Measurements from ENCODE around the gene ATG14.
A peak's percentile ranks its signal among the peaks of the same experiment; 100 is the strongest.

ATG14 gene

DNA sequence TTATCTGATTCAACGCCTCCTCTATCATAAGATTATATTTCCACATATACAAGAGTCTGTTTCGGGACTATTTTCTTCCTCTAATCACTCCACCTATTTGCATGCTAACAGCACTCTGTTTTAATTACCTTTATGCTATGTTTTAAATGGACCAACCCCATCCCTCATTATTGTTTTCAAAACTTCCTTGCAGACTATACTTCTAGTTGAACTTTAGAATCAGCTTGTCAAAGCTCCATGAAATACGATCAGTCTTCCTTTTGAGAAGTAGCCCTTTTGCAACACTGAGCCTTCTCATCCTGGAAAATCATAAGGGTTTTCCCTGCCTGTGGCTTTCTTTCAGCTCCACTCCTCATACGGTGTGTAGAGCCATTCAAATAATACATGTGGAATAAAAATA lies 36.9 kb downstream of the ATG14 start:
- no peak for DNase-seq (ENCODE audit: low read depth)
- TF ChIP-seq, protein P1, sequence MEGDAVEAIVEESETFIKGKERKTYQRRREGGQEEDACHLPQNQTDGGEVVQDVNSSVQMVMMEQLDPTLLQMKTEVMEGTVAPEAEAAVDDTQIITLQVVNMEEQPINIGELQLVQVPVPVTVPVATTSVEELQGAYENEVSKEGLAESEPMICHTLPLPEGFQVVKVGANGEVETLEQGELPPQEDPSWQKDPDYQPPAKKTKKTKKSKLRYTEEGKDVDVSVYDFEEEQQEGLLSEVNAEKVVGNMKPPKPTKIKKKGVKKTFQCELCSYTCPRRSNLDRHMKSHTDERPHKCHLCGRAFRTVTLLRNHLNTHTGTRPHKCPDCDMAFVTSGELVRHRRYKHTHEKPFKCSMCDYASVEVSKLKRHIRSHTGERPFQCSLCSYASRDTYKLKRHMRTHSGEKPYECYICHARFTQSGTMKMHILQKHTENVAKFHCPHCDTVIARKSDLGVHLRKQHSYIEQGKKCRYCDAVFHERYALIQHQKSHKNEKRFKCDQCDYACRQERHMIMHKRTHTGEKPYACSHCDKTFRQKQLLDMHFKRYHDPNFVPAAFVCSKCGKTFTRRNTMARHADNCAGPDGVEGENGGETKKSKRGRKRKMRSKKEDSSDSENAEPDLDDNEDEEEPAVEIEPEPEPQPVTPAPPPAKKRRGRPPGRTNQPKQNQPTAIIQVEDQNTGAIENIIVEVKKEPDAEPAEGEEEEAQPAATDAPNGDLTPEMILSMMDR (IDR thresholded peaks at IDR 0.05; ENCODE audit: control insufficient read depth, insufficient read depth, low read depth, low read length, missing control alignments), result no peak
- no peak overlapping the region for H3K4me3 ChIP-seq (ENCODE audit: control insufficient read depth, low read depth, low read length)

DNA sequence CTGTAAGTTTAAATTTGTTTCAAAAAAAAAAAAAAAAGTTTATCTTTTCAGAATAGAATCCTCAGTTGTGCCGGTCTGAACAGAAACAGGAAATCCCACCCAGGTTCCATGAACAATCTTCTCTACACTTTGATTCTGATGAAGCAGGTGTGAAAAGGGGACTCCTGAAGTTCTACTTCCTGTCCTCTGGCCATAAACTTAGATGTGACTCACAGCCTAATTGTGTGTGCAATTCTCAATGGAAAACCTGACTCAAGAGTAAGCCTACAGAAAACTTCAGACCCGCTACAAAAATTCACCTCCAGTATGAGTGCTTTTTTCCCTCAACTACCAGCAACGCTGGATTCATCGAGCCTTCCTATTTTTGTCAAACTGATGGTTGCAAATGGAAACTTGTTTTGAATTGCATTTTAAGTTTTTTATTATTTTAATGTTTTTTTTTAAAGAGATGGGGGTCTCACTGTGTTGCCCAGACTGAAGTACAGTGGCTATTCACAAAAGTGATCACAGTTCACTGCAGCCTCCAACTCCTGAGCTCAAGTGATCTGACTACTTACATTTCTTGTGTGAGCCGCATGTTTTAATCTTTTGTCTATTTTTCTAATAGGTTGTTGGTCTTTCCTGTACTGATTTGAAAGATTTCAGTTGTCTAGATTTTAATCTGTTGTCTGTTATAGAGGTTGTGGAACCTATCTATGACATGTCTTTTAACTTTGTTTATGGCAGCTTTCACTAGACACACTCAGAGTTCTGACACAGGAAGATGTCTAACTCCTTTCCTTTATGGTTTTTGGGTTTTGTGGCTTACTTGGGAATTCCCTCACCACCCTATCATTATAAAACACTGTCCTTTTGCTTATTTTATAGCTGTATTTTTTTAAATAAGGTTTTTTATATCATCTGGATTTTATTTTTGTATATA lies 37.6 kb downstream of the ATG14 start:
- TF ChIP-seq, protein P1 (IDR thresholded peaks at IDR 0.05; ENCODE audit: control insufficient read depth, insufficient read depth, low read depth, low read length, missing control alignments), result no peak
- H3K4me3 ChIP-seq (ENCODE audit: control insufficient read depth, low read depth, low read length), result no peak overlapping the region
- DNase-seq (ENCODE audit: low read depth), result no peak

DNA sequence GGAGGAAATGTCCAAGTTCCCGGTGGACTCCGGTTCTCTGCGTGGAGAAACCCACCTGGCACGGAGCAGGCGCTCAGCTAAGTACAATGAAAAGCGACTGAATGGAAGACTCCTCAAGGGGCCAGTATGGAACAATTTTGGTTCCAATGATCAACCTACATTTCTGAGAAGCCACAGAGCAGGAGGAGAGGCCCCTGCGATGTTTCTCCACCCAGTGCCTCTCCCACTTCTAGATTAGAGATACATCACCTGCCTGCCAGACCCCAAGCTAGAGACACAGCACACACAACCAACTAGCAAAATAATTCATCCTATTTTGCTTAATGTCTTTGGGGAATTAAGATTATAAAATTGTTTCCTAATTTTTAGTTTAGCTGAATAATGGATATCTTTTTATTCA lies 38.8 kb downstream of the ATG14 start:
- no peak overlapping the region for H3K4me3 ChIP-seq (ENCODE audit: control insufficient read depth, low read depth, low read length)
- no peak for DNase-seq (ENCODE audit: low read depth)
- TF ChIP-seq, protein P1 (IDR thresholded peaks at IDR 0.05; ENCODE audit: control insufficient read depth, insufficient read depth, low read depth, low read length, missing control alignments), result no peak

DNA sequence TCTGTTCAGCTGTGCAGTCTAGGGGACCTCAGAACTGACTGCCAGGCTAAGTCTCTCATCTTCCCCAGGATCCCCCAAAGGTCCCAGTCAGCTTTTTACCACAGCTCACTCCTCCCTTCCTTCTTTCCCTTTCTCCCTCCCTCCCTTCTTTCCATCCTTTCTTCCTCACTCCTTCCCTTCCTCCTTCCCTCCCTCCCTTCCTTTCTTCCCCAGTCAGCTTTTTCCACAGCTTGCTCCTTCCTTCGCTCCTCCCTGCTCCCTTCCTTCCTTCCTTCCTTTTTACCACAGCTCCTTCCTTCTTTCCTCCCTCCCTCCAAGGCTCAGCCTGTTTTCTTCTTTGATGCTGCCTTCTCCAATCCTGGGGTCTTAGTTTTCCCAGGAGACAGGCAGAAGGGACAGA lies 39.2 kb downstream of the ATG14 start:
- no peak for DNase-seq (ENCODE audit: low read depth)
- no peak overlapping the region for H3K4me3 ChIP-seq (ENCODE audit: control insufficient read depth, low read depth, low read length)
- TF ChIP-seq, protein P1 (IDR thresholded peaks at IDR 0.05; ENCODE audit: control insufficient read depth, insufficient read depth, low read depth, low read length, missing control alignments), result no peak

DNA sequence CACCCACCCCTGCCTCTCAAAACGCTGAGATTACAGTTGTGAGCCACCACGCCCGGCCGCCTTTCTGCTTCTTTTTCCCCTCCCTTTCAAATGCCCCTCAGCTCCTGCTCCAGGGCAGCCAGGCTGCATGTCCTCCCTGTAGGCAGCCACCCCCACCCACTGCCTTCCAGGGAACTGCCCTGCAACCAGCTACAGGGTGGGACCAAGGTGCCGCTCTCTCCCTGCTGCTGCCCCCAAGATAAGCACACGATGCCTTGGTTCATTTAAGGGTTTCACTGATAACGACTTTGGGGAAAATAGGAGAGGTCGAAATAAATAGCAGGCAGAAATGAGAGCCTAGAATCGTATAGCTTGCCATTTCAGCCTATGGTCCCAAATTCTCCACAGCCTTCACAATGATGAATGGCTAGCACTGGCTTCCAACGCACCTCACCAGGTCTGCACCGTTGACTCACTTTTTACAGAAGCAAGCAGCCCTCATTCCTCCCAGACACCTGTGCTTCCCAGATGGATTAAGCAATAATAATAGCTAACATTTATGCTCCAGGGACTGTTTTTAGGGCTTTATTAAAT lies 40.7 kb downstream of the ATG14 start:
- H3K4me3 ChIP-seq (ENCODE audit: control insufficient read depth, low read depth, low read length), result no peak overlapping the region
- TF ChIP-seq, protein P1 (IDR thresholded peaks at IDR 0.05; ENCODE audit: control insufficient read depth, insufficient read depth, low read depth, low read length, missing control alignments), result no peak
- no peak for DNase-seq (ENCODE audit: low read depth)

DNA sequence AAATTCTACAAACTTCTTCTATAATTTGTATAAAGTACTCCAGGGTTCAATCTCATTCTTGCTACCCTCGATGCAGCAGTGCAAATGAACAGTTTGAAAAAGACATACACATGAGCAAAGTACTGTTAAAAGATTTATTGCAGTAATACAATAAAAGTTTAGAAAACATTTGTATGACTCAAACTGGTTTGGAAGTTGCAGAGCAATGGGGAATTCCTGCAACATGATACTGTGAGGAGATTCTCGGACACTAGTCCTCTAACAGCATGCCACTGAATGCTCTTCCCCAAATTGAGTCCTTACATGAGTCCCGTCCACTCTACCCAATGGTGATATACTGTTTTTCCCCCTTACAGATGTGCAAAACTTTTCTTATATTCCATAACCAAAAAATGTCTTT lies 45.4 kb downstream of the ATG14 start:
- no peak overlapping the region for H3K4me3 ChIP-seq (ENCODE audit: control insufficient read depth, low read depth, low read length)
- TF ChIP-seq, protein P1 (IDR thresholded peaks at IDR 0.05; ENCODE audit: control insufficient read depth, insufficient read depth, low read depth, low read length, missing control alignments), result no peak
- DNase-seq (ENCODE audit: low read depth), result peak; percentile 47
